Stimulated activated CD8-positive, alpha-beta memory T cell treated with anti-CD3 and anti-CD28 coated beads, Interleukin-12 subunit alpha, Interleukin-12 subunit beta, amount 100 ng/mL, for 24 hours (primary cell): ENCODE data around the gene PRKAR2A.
"Not testable (repeated sequence)": the region's sequence is repeated elsewhere in the genome, so short reads cannot be mapped to it uniquely, and the experiment has no call there.

Source experiments
- DNase-seq: peaks from one replicate; pipeline ENCODE4 v3.0.0-alpha.2; 2020; ENCODE audit errors: extremely low read depth

The PRKAR2A gene

GRCh38 chr3:48776854-48777253 lies 70.8 kb downstream of the PRKAR2A start:
- no peak for DNase-seq

- DNase-seq: no peak
These were observed 77.5 kb downstream of the PRKAR2A start for GRCh38 chr3:48770192-48770502.

GRCh38 chr3:48765376-48765775 lies 82.3 kb downstream of the PRKAR2A start:
- no peak for DNase-seq

DNA sequence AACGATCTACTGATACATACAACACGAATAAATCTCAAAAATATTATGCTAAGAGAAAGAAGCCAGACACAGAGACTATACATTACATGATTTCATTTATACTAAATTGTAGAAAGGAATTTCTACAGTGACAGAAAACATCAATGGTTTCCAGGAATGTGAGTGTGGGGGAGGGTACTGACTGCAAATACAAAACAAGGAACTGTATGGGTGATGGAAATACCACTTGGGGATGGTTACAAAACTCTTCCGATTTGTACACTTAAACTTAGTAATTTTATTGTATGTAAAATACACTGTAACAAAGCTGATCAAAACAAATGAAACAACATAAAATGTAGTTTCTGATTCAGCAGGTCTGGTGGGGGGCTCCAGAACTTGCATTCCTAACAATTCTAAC lies 84.9 kb downstream of the PRKAR2A start:
- no peak for DNase-seq

DNA sequence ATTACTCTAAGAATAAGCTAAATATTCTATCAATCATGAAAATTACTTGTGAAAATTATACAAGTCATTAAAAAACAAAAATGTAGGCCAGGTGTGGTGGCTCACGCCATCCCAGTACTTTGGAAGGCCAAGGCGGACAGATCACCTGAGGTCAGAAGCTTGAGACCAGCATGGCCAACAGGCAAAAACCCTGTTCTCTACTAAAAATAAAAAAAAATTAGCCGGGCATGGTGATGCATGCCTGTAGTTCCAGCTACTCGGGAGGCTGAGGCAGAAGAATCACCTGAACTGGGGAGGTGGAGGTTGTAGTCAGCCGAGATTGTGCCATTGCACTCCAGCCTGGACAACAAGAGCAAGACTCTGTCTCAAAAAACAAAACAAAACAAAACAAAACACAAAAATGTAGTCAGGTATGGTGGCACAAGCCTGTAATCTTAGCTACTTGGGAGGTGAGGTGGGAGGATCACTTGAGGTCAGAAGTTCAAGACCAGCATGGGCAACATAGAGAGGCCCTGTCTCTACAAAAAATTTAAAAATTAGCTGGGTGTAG lies 87.6 kb downstream of the PRKAR2A start:
- DNase-seq: not testable (repeated sequence)

GRCh38 chr3:48759531-48759930 lies 88.1 kb downstream of the PRKAR2A start:
- DNase-seq: not testable (repeated sequence)

GRCh38 chr3:48759071-48759470 lies 88.6 kb downstream of the PRKAR2A start:
- no peak for DNase-seq

GRCh38 chr3:48756640-48757039 lies 91.0 kb downstream of the PRKAR2A start:
- DNase-seq: no peak

GRCh38 chr3:48750856-48751255 lies 96.8 kb downstream of the PRKAR2A start:
- no peak for DNase-seq

- no peak for DNase-seq
These were observed 98.9 kb downstream of the PRKAR2A start for GRCh38 chr3:48748754-48749153.

DNA sequence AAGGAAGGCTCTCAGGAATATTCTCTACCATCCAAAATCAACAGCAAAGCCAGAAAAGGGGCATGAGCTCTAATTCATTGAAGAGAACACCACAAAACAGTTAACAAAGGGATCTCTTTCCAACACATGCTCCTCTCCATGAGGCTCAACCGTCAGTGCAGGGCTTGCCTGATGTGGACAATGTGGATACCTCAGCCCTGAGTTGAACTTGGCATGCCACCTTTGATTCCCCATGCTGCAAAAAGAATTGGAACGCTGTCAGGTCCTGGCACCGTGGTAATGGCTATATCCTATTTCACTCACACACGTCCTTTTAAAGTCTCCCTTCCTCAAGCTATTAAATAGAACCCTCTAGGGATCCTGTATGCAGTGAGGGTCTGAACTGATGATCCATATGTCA lies 100.0 kb downstream of the PRKAR2A start:
- DNase-seq: no peak

DNA sequence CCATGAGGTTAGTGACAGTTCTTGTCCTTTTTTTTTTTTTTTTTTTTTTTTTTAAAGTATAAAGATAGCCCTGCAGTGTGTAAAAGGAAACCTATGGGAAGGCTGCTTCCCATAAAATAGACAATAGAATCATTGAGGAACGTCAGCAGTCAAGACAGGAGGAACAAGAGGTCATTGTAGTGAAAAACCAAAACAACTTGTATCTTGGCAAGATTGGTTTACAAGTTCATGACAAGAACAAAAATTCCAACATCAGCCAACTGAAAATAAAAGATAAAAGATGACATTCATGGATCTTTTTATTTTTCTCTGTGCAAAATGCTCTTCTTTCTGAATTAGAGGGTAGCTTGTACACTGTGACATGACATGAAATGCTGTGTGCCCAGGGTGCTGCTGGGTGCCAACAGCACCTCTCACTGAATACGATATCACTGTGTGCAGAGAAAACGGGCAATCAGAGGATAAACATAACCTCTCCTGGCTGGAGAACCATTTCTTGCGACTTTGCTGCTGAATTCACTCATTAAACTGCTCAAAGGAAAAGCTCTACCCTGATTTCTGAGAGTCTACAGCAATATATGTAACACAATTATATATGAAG lies 100.6 kb downstream of the PRKAR2A start:
- no peak for DNase-seq

- DNase-seq: no peak
These were observed 103.9 kb downstream of the PRKAR2A start for GRCh38 chr3:48743773-48744172.

DNA sequence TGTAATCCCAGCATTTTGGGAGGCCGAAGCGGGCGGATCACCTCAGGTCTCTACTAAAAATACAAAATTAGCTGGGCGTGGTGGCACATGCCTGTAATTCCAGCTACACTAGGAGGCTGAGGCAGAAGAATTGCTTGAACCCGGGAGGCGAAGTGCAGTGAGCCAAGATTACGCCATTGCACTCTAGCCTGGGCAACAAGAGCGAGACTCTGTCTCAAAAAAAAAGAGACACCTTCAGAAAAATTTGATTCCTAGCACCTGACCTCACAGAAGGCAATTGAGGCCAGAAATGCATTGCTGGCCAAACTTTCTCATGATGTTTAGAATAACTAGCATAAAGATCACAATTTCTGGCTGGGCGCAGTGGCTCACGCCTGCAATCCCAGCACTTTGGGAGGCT lies 106.4 kb downstream of the PRKAR2A start:
- not testable (repeated sequence) for DNase-seq

GRCh38 chr3:48739955-48740823 lies 107.5 kb downstream of the PRKAR2A start:
- DNase-seq: no peak

- no peak for DNase-seq
These were observed 108.1 kb downstream of the PRKAR2A start for GRCh38 chr3:48739617-48739954.

GRCh38 chr3:48738926-48739616 lies 108.6 kb downstream of the PRKAR2A start:
- DNase-seq: no peak

GRCh38 chr3:48738144-48738536 lies 109.5 kb downstream of the PRKAR2A start:
- DNase-seq: no peak

GRCh38 chr3:48735075-48735767 lies 112.5 kb downstream of the PRKAR2A start:
- DNase-seq: not testable (repeated sequence)

DNA sequence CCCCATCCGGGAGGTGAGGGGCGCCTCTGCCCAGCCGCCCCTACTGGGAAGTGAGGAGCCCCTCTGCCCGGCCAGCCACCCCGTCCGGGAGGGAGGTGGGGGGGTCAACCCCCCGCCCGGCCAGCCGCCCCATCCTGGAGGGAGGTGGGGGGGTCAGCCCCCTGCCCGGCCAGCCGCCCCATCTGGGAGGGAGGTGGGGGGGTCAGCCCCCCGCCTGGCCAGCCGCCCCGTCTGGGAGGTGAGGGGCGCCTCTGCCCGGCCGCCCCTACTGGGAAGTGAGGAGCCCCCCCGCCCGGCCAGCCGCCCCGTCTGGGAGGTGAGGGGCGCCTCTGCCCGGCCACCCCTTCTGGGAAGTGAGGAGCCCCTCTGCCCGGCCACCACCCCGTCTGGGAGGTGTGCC lies 113.1 kb downstream of the PRKAR2A start:
- DNase-seq: not testable (repeated sequence)

DNA sequence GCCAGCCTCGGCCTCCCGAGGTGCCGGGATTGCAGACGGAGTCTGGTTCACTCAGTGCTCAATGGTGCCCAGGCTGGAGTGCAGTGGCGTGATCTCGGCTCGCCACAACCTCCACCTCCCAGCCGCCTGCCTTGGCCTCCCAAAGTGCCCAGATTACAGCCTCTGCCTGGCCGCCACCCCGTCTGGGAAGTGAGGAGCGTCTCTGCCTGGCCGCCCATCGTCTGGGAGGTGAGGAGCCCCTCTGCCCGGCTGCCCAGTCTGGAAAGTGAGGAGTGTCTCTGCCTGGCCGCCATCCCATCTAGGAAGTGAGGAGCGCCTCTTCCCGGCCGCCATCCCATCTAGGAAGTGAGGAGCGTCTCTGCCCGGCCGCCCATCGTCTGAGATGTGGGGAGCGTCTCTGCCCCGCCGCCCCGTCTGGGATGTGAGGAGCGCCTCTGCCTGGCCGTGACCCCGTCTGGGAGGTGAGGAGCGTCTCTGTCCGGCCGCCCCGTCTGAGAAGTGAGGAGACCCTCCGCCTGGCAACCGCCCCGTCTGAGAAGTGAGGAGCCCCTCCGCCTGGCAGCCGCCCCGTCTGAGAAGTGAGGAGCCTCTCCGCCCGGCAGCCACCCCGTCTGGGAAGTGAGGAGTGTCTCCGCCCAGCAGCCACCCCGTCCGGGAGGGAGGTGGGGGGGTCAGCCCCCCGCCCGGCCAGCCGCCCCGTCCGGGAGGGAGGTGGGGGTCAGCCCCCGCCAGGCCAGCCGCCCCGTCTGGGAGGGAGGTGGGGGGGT lies 113.7 kb downstream of the PRKAR2A start:
- not testable (repeated sequence) for DNase-seq
